Nephron progenitor cell (in vitro differentiated cells): Measurements from ENCODE around the gene KIF3B.
"Not testable (repeated sequence)": the region's sequence is repeated elsewhere in the genome, so short reads cannot be mapped to it uniquely, and the experiment has no call there.

Experiments used
- DNase-seq: peaks from one replicate; pipeline ENCODE4 v3.0.0; 2021
- H3K27ac Mint-ChIP-seq: 2 replicates; pipeline ENCODE4 v1.8.0; 2021; ENCODE audit warnings: mild to moderate bottlenecking, moderate library complexity, mixed read lengths
- H3K27me3 Mint-ChIP-seq: 2 replicates; pipeline ENCODE4 v1.8.0; 2021; ENCODE audit warnings: mild to moderate bottlenecking, low read depth, mixed read lengths; ENCODE audit not compliant: poor library complexity
- H3K36me3 Mint-ChIP-seq: 2 replicates; pipeline ENCODE4 v1.8.0; 2021; ENCODE audit warnings: low read depth, mixed read lengths
- H3K4me1 Mint-ChIP-seq: 2 replicates; pipeline ENCODE4 v1.8.0; 2021; ENCODE audit warnings: mixed read lengths
- H3K4me3 Mint-ChIP-seq: 2 replicates; pipeline ENCODE4 v1.8.0; 2021; ENCODE audit warnings: mild to moderate bottlenecking, moderate library complexity, mixed read lengths
- H3K9me3 Mint-ChIP-seq: 2 replicates; pipeline ENCODE4 v1.8.0; 2021; ENCODE audit warnings: mild to moderate bottlenecking, moderate library complexity, mixed read lengths
- CTCF ChIP-seq: fragments of 200-600 bp; sonication (generic); IDR thresholded peaks from 2 replicates; pipeline ENCODE4 v1.5.0; 2021; ENCODE audit warnings: antibody characterized with exemption

KIF3B gene

GRCh38 chr20:32321390-32321789 lies 43.9 kb downstream of the KIF3B start:
- no peak for DNase-seq
- Mint-ChIP-seq H3K4me1 (no peaks in the 10 kb centered on the region), H3K36me3 (peaks cover 31% of the 10 kb centered on the region), H3K4me3 (no peak overlapping the region), H3K27ac (no peak overlapping the region), H3K27me3 (no peaks in the 10 kb centered on the region), H3K9me3 (no peaks in the 10 kb centered on the region)
- TF ChIP-seq CTCF: no peak

- not testable (repeated sequence) for H3K4me1 Mint-ChIP-seq, H3K27ac Mint-ChIP-seq, DNase-seq, H3K4me3 Mint-ChIP-seq, H3K9me3 Mint-ChIP-seq, H3K27me3 Mint-ChIP-seq
- peaks cover 31% of the 10 kb centered on the region for H3K36me3 Mint-ChIP-seq
Observed at GRCh38 chr20:32322260-32322659, 44.8 kb downstream of the KIF3B start.

GRCh38 chr20:32323761-32324160 lies 46.3 kb downstream of the KIF3B start:
- not testable (repeated sequence) for H3K4me1 Mint-ChIP-seq, H3K4me3 Mint-ChIP-seq, DNase-seq, H3K9me3 Mint-ChIP-seq, H3K27ac Mint-ChIP-seq, H3K27me3 Mint-ChIP-seq
- peaks cover 29% of the 10 kb centered on the region for H3K36me3 Mint-ChIP-seq

GRCh38 chr20:32325706-32326503 lies 48.5 kb downstream of the KIF3B start:
- Mint-ChIP-seq H3K4me1 (no peaks in the 10 kb centered on the region), H3K27me3 (no peaks in the 10 kb centered on the region), H3K4me3 (no peak overlapping the region), H3K36me3 (peaks cover 21% of the 10 kb centered on the region), H3K27ac (peak overlapping the region; percentile 80), H3K9me3 (no peaks in the 10 kb centered on the region)
- DNase-seq: no peak
- no peak for TF ChIP-seq CTCF

GRCh38 chr20:32326504-32326845 lies 49.0 kb downstream of the KIF3B start:
- Mint-ChIP-seq H3K36me3 (peaks cover 20% of the 10 kb centered on the region), H3K27ac (peak overlapping the region; percentile 82), H3K27me3 (no peaks in the 10 kb centered on the region), H3K4me1 (no peaks in the 10 kb centered on the region), H3K9me3 (no peaks in the 10 kb centered on the region), H3K4me3 (no peak overlapping the region)
- DNase-seq: no peak
- TF ChIP-seq CTCF: no peak

GRCh38 chr20:32327087-32327681 lies 49.7 kb downstream of the KIF3B start:
- H3K4me1 Mint-ChIP-seq: no peaks in the 10 kb centered on the region
- no peak for TF ChIP-seq CTCF
- DNase-seq: no peak
- H3K27me3 Mint-ChIP-seq: no peaks in the 10 kb centered on the region
- H3K9me3 Mint-ChIP-seq: no peaks in the 10 kb centered on the region
- peak overlapping the region; percentile 82 for H3K27ac Mint-ChIP-seq
- H3K36me3 Mint-ChIP-seq: peaks cover 26% of the 10 kb centered on the region
- H3K4me3 Mint-ChIP-seq: no peak overlapping the region
